Transverse colon (tissue), 3 donors: ENCODE results near the gene CSDE1.

Source experiments
- CTCF ChIP-seq, 5 experiments: fragments of 200-600 bp in 3 of 5; fragments of 450-650 bp in 2 of 5; sonication (generic) in 3 of 5; IDR thresholded peaks; 1 replicate in 2 of 5; 2 replicates in 3 of 5; pipeline ENCODE4 v1.5.1; 2016 to 2017; ENCODE audit warnings: antibody characterized with exemption in 5 of 5, inconsistent platforms in 3 of 5, mild to moderate bottlenecking in 2 of 5, moderate library complexity in 1 of 5
- POLR2A ChIP-seq: fragments of 450-650 bp; IDR thresholded peaks from one replicate; pipeline ENCODE4 v1.6.1; 2016; ENCODE audit warnings: antibody characterized with exemption, mild to moderate bottlenecking, moderate library complexity

DNA sequence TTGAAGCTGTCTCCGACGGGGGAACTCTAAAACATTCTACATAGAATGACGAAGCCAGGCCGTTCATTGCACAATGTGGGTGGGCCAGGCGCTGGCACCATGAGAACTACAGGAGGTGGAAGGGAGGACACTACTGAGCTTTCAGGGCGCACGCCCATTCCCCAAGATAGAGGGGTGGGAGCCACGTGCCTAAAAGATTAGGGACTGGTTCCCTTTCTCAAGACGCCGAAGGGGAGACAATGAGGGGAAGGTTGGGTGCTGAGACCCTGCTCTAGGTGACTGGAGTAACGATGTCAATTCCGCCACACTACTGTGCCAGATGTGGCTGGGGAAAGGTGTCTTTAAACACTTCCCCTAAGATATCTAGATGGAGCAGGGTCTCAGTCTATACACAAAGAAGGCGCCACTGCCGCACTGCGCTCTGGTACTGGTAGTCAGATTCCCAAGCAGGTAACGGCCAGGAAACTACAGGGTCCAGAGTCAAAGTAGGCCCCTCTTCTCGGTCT, 782 bp downstream of the CSDE1 start:
- TF ChIP-seq POLR2A, result no peak
- no peak for TF ChIP-seq CTCF (IDR thresholded peaks at IDR 0.05)
